ENCODE data around the gene ARMC5.

Gene ARMC5

GRCh38 chr16:31451201-31451600 lies 8.1 kb upstream of the ARMC5 start:
- no peak for TF ChIP-seq CTCF (IDR thresholded peaks at IDR 0.05; ENCODE audit: unreplicated experiment in 3 of 3)
- Mint-ChIP-seq H3K36me3 (ENCODE audit: low read depth) (no peaks in the 10 kb centered on the region), H3K4me1 (peaks cover 31% of the 10 kb centered on the region), H3K9me3 (no peaks in the 10 kb centered on the region), H3K27me3 (ENCODE audit: low read depth) (no peaks in the 10 kb centered on the region), H3K27ac (peak overlapping the region in 1 of 3 experiments; percentile 16), H3K4me3 (no peak overlapping the region)

- TF ChIP-seq CTCF (IDR thresholded peaks at IDR 0.05; ENCODE audit: unreplicated experiment in 3 of 3), result peak; percentile 65 to 77 (median 71)
- Mint-ChIP-seq H3K4me3 (peak overlapping the region in 1 of 3 experiments; percentile 11), H3K9me3 (no peaks in the 10 kb centered on the region), H3K36me3 (ENCODE audit: low read depth) (no peaks in the 10 kb centered on the region), H3K27ac (peak overlapping the region; percentile 16 to 50 (median 17)), H3K4me1 (peaks cover 32% of the 10 kb centered on the region), H3K27me3 (ENCODE audit: low read depth) (no peaks in the 10 kb centered on the region)
These were observed 7.5 kb upstream of the ARMC5 start for GRCh38 chr16:31451681-31452351.

GRCh38 chr16:31452631-31453106 lies 6.6 kb upstream of the ARMC5 start:
- H3K9me3 Mint-ChIP-seq, result no peaks in the 10 kb centered on the region
- no peaks in the 10 kb centered on the region for H3K36me3 Mint-ChIP-seq (ENCODE audit: low read depth)
- no peak for TF ChIP-seq CTCF (IDR thresholded peaks at IDR 0.05; ENCODE audit: unreplicated experiment in 3 of 3)
- H3K27ac Mint-ChIP-seq, result peak overlapping the region in 2 of 3 experiments; percentile 71 to 80
- H3K4me3 Mint-ChIP-seq, result peak overlapping the region in 1 of 3 experiments; percentile 22
- no peaks in the 10 kb centered on the region for H3K27me3 Mint-ChIP-seq (ENCODE audit: low read depth)
- peaks cover 36% of the 10 kb centered on the region for H3K4me1 Mint-ChIP-seq

- H3K4me1 Mint-ChIP-seq, result peaks cover 41% of the 10 kb centered on the region
- no peaks in the 10 kb centered on the region for H3K36me3 Mint-ChIP-seq (ENCODE audit: low read depth)
- no peak for TF ChIP-seq CTCF (IDR thresholded peaks at IDR 0.05; ENCODE audit: unreplicated experiment in 3 of 3)
- no peaks in the 10 kb centered on the region for H3K27me3 Mint-ChIP-seq (ENCODE audit: low read depth)
- no peaks in the 10 kb centered on the region for H3K9me3 Mint-ChIP-seq
- H3K4me3 Mint-ChIP-seq, result peak overlapping the region in 2 of 3 experiments; percentile 37 to 50
- peak overlapping the region; percentile 23 to 59 (median 27) for H3K27ac Mint-ChIP-seq
These were observed 5.8 kb upstream of the ARMC5 start for GRCh38 chr16:31453255-31454204.

- peaks cover 48% of the 10 kb centered on the region for H3K4me1 Mint-ChIP-seq
- no peaks in the 10 kb centered on the region for H3K27me3 Mint-ChIP-seq (ENCODE audit: low read depth)
- TF ChIP-seq CTCF (IDR thresholded peaks at IDR 0.05; ENCODE audit: unreplicated experiment in 3 of 3), result peak in 1 of 3 experiments; percentile 22
- no peaks in the 10 kb centered on the region for H3K36me3 Mint-ChIP-seq (ENCODE audit: low read depth)
- H3K27ac Mint-ChIP-seq, result peak overlapping the region; percentile 28 to 71 (median 33)
- peak overlapping the region; percentile 46 to 74 (median 72) for H3K4me3 Mint-ChIP-seq
- H3K9me3 Mint-ChIP-seq, result no peaks in the 10 kb centered on the region
These were observed 3.5 kb upstream of the ARMC5 start for GRCh38 chr16:31455601-31456314.
